ENCODE measurements around the gene PAQR7.

The PAQR7 gene

DNA sequence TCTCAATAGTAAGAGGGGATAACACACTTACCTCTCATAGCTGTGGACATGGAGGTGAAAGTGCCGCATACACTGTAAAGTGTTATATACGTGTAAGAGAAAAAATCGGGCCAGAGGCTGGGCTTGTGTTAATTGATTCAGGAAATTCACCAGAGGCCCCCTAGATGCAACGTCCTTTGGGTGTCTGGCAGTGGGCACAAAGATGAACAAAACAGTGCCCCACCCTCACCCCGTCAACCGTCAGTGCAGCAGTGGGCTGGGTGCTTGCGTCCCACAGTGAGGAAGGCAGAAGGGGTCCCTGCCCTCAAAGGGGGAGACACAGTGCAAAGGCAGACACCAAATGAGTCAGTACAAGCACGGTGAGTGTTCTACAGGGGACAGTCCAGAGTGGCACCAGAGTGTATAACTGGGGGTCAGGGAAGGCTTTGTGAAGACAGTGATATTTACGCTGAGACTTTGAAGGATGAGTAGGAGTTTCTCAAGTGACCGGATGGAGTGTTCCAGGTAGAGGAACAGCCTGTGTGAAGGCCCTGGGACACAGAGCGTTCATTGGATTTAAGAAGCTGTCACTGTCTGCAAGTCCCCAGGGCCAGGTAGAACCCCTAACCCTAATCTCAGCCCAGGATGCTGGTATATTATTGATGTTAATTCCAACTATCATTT is 62.3 kb downstream of the PAQR7 start:
- Histone ChIP-seq H3K79me2 (ENCODE audit: insufficient read depth, low read length) (no peaks in the 10 kb centered on the region), H3K4me2 (ENCODE audit: low read length) (no peak overlapping the region), H3K9me3 (ENCODE audit: low read length) (no peaks in the 10 kb centered on the region), H3F3A (ENCODE audit: insufficient read depth, low read length) (no peaks in the 10 kb centered on the region), H3K9me2 (ENCODE audit: low read depth, low read length) (no peaks in the 10 kb centered on the region), H4K20me1 (ENCODE audit: insufficient read depth, low read length) (no peaks in the 10 kb centered on the region), H2AFZ (ENCODE audit: low read length) (no peak overlapping the region), H3K27me3 (ENCODE audit: insufficient read depth, low read length) (no peaks in the 10 kb centered on the region), H3K4me1 (ENCODE audit: insufficient read depth, low read length, severe bottlenecking) (peaks cover 15% of the 10 kb centered on the region), H3K9ac (ENCODE audit: low read length) (no peak overlapping the region), H3K27ac (ENCODE audit: low read depth, low read length, poor library complexity, severe bottlenecking) (no peak overlapping the region), H3K36me3 (ENCODE audit: insufficient read depth, low read length) (no peaks in the 10 kb centered on the region), H3K4me3 (ENCODE audit: low read depth, low read length, poor library complexity, severe bottlenecking) (no peak overlapping the region)
- TF ChIP-seq, protein P1, sequence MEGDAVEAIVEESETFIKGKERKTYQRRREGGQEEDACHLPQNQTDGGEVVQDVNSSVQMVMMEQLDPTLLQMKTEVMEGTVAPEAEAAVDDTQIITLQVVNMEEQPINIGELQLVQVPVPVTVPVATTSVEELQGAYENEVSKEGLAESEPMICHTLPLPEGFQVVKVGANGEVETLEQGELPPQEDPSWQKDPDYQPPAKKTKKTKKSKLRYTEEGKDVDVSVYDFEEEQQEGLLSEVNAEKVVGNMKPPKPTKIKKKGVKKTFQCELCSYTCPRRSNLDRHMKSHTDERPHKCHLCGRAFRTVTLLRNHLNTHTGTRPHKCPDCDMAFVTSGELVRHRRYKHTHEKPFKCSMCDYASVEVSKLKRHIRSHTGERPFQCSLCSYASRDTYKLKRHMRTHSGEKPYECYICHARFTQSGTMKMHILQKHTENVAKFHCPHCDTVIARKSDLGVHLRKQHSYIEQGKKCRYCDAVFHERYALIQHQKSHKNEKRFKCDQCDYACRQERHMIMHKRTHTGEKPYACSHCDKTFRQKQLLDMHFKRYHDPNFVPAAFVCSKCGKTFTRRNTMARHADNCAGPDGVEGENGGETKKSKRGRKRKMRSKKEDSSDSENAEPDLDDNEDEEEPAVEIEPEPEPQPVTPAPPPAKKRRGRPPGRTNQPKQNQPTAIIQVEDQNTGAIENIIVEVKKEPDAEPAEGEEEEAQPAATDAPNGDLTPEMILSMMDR (IDR thresholded peaks at IDR 0.05; ENCODE audit: low read length), result no peak
- no peak for TF ChIP-seq EZH2 (IDR thresholded peaks at IDR 0.05; ENCODE audit: borderline replicate concordance, low read length)

All from OCI-LY1 (cell line).